Muscle of leg (tissue), 11 donors: Measurements from ENCODE around the gene CDK17. TPM values are rescaled to one million over a fixed set of nuclear protein-coding genes. Genes with fewer than 3 reads are reported as not detected.
"Not testable (repeated sequence)": the region's sequence is repeated elsewhere in the genome, so short reads cannot be mapped to it uniquely, and the experiment has no call there.

Source experiments
- DNase-seq: peaks from one replicate; pipeline ENCODE4 v3.0.0; 2013
- H3K27ac ChIP-seq: one replicate; pipeline ENCODE4 v1.5.1; 2013; ENCODE audit warnings: mild to moderate bottlenecking, low read length, control low read depth
- H3K27me3 ChIP-seq: one replicate; pipeline ENCODE4 v1.6.1; 2013; ENCODE audit warnings: low read length; ENCODE audit not compliant: control insufficient read depth, insufficient read depth
- H3K36me3 ChIP-seq: one replicate; pipeline ENCODE4 v1.6.1; 2013; ENCODE audit warnings: low read length; ENCODE audit not compliant: control insufficient read depth, insufficient read depth
- H3K4me1 ChIP-seq: one replicate; pipeline ENCODE4 v1.6.1; 2013; ENCODE audit warnings: low read length; ENCODE audit not compliant: control insufficient read depth, insufficient read depth
- H3K4me3 ChIP-seq: one replicate; pipeline ENCODE4 v1.5.1; 2013; ENCODE audit warnings: low read length, control low read depth
- H3K9me3 ChIP-seq: replicated peaks from 2 replicates; pipeline ENCODE4 v1.6.1; 2013; ENCODE audit warnings: low read depth, low read length; ENCODE audit not compliant: control insufficient read depth
- WGBS: methylation state at CpG from one replicate; pipeline ENCODE4 v1.1.5; 2013; ENCODE audit warnings: missing lambda C conversion rate; ENCODE audit not compliant: insufficient coverage; 5-methylcytosine and 5-hydroxymethylcytosine counted together
- polyA plus RNA-seq, 8 donors: library from polyadenylated mRNA; unstranded; fragments of 120-200 nt; gene quantifications; one replicate each; pipeline versions ENCODE4 v1.2.1 to v1.2.3, GENCODE V29; 2013; ENCODE audit warnings: inconsistent platforms in 1 of 8, low replicate concordance in 1 of 8; ENCODE audit not compliant: insufficient read length in 8 of 8, insufficient read depth in 1 of 8
- total RNA-seq: library from RNA; stranded (reverse); fragments of 120-200 nt; gene quantifications from one replicate; pipeline ENCODE4 v1.2.4, GENCODE V29; 2013

The CDK17 gene
- total and polyA plus RNA-seq, 9 donors = 23.4 to 31.0 (median 25.7) TPM

DNA sequence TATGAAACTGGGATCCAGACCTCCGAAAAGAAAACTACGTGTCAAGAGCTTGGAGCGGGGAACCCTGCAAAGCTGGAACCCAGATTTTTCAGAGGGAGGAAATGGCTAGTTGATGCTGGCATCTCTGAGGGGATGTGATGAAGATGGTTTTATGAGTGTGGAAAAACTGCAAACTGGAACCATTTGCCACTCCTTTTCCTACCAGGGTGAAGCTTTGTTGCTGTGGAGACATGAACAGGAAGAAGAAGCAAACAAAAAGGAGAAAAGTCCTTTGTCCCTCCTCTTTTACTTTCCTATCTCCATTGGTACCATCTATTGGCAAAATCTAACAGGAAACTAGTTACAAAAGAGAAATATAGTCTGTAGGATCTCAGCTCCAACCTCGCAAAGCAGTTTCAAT lies 39.2 kb downstream of the CDK17 start:
- Histone ChIP-seq H3K27me3 (no peaks in the 10 kb centered on the region), H3K4me3 (no peak overlapping the region), H3K36me3 (no peaks in the 10 kb centered on the region), H3K27ac (peak overlapping the region; percentile 23), H3K9me3 (no peaks in the 10 kb centered on the region), H3K4me1 (peaks cover 4% of the 10 kb centered on the region)
- 70% methylated on average over 2 of the region's 4 CpGs for WGBS
- DNase-seq = peak; percentile 44

DNA sequence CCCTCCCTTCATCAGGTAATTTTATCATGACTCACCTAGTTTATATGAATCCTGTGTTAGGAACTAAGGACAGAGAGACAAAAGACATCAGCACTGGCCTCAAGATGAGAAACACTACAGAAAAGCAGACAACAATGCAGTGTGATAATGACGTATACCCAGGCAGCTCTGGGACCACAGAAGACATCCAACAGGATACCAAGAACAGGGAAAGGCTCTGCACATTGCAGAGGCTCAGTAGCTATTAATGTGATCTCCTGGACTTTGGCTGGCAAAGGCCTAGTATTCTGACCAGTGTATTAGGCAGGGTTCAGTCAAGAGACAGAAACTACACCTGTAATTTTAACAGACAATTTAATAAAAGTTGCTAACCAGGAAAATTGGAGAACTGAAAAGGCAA lies 39.7 kb downstream of the CDK17 start:
- Histone ChIP-seq H3K4me3 (no peak overlapping the region), H3K27me3 (no peaks in the 10 kb centered on the region), H3K27ac (peak overlapping the region; percentile 23), H3K9me3 (no peaks in the 10 kb centered on the region), H3K4me1 (peaks cover 4% of the 10 kb centered on the region), H3K36me3 (no peaks in the 10 kb centered on the region)
- no peak for DNase-seq
- no CpG with 5 or more reads among the region's 1 CpG for WGBS

DNA sequence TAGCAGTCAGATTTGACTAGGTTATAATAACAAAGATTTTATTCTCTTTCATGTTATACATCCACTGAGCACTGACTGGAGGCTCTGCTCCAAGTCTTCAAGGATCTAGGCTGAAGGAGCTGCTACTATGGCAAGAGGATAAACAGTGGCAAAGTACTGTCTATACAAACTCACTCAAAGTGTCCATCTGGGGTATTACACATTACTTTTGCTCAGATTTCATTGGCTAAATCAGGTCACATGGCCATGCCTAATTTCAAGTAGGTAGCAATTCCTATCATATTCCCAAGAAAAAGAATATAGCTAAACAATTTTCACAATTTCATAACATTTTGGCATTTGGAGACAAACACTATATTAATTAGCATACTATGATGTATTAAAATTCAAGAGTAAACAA lies 40.9 kb downstream of the CDK17 start:
- Histone ChIP-seq H3K27me3 (no peaks in the 10 kb centered on the region), H3K36me3 (no peaks in the 10 kb centered on the region), H3K9me3 (no peaks in the 10 kb centered on the region), H3K27ac (no peak overlapping the region), H3K4me3 (no peak overlapping the region), H3K4me1 (peaks cover 4% of the 10 kb centered on the region)
- DNase-seq = no peak

DNA sequence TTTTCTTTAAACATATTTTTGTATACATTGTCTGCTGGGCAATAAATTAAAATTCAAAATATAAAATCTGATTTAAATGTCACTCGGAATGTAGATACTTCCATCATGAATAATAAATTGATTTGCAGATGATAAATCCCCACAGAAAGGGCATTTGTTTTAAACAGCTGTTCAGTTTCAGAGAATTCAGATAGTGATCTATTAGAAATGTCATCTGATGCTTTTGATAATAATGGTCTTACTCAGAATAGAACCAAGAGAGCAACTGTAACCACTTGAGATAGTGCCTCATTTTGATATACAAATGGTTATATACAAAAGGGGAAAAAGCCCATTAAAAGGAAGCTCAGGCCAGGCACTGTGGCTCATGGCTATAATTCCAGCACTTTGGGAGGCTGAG lies 43.4 kb downstream of the CDK17 start:
- no peak for DNase-seq
- H3K4me1 ChIP-seq = peaks cover 10% of the 10 kb centered on the region
- no peak overlapping the region for H3K27ac ChIP-seq
- no peaks in the 10 kb centered on the region for H3K9me3 ChIP-seq
- no peaks in the 10 kb centered on the region for H3K27me3 ChIP-seq
- whole genome bisulfite sequencing = no CpG with 5 or more reads among the region's 1 CpG
- no peaks in the 10 kb centered on the region for H3K36me3 ChIP-seq
- no peak overlapping the region for H3K4me3 ChIP-seq

DNA sequence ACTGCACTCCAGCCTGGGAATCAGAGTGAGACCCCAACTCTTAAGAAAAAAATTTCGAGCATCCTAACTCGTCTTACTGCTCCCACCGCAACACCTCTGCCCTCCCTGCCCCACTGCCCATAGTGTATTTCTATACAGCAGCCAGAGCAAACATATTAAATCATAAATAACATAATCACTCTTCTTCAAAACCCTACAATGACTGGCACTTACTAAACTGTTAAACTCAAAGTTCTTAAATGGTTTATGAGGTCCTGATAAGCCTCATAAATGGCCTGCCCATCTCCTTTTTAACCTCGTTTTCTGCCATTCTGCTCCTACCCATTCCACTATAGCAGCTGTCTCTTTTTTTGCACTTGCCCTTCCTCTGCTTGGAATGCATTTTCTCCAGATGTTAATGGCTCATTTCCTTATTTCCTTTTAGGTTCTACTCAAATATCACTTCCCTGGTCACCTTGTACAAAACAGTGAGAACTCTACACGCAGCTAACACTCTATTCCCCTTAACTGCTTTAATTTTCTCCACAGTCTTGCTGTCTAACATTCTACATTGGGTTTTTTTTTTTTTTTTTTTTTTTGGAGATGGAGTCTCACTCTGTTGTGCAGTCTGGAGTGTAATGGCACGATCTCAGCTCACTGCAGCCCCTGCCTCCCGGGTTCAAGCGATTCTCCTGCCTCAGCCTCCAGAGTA lies 45.2 kb downstream of the CDK17 start:
- Histone ChIP-seq H3K4me1 (peaks cover 11% of the 10 kb centered on the region), H3K4me3 (no peak overlapping the region), H3K9me3 (no peaks in the 10 kb centered on the region), H3K36me3 (no peaks in the 10 kb centered on the region), H3K27me3 (no peaks in the 10 kb centered on the region), H3K27ac (no peak overlapping the region)
- no peak for DNase-seq
- 83% methylated on average over 5 of the region's 8 CpGs for WGBS

DNA sequence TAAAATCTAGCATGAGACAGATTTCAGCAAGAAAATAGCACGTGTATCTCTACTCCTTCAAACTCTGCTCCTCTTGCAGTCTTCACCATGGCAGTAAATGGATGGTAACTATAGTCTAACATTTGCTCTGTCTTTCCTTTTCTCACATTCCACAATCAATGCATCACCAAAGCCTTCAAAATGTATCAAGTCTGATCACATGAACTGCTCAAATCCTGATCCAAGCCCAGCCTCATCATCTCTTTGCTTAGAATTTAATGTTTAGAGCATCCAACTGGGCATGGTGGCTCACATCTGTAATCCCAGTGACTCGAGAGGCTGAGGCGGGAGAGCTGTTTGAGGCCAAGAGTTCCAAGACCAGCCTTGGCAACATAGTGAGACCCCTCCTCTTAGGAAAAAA lies 45.9 kb downstream of the CDK17 start:
- DNase-seq = peak; percentile 37
- no CpG with 5 or more reads among the region's 3 CpGs for WGBS
- Histone ChIP-seq H3K4me3 (no peak overlapping the region), H3K27me3 (no peaks in the 10 kb centered on the region), H3K27ac (no peak overlapping the region), H3K36me3 (no peaks in the 10 kb centered on the region), H3K4me1 (peaks cover 11% of the 10 kb centered on the region), H3K9me3 (no peaks in the 10 kb centered on the region)

DNA sequence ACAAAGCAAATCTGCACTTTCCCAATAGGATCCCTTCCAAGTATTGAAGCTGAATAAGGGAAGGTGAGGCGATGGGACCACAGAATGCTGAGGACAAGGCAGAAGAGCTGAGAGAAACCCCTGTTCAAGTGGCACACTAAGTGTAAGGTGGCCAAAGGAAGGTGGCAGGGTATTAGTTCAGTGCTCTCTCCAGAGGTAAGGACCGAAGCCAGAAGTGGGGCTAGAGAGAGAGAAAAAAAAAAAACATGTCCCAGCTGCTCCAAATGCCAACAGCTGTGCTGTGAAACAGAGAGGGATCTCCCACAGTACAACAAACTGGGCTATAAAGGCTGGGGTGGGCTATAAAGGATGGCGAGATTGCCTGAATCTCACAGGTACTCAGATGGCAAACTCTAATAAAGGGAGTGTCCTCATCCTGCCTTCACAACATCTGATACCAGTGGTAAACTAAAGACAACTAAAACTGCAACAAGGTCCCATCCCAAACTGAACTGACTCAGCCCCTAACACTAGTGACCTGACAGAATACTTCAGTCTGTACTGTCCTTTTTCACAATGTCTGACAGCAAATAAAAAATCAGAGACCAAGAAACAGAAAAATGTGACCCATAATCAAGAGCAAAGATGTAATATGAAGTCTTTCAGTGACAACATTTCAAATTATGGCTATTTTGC lies 47.9 kb downstream of the CDK17 start:
- Histone ChIP-seq H3K36me3 (no peaks in the 10 kb centered on the region), H3K9me3 (no peaks in the 10 kb centered on the region), H3K4me3 (no peak overlapping the region), H3K4me1 (peaks cover 11% of the 10 kb centered on the region), H3K27ac (peak overlapping the region; percentile 69), H3K27me3 (no peaks in the 10 kb centered on the region)
- 40% methylated on average over 1 of the region's 3 CpGs for WGBS
- peak; percentile 65 for DNase-seq

DNA sequence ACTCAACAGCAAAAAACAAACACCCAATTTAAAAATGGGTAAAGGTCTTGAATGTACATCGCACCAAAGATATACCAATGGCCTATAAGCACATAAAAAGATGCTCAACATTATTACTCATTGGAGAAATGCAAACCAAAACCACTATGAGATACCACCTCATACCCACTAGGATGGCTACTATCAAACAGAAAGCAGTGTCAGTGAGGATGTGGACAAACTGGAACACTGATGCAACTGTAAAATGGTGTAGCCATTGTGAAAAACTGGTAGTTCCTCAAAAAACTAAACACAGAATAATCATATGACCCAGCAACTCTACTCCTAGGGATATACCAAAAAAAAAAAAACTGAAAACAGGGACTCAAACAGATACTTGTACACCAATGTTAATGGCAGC lies 49.3 kb downstream of the CDK17 start:
- Histone ChIP-seq H3K4me1 (peaks cover 7% of the 10 kb centered on the region), H3K27me3 (no peaks in the 10 kb centered on the region), H3K27ac (no peak overlapping the region), H3K4me3 (no peak overlapping the region), H3K9me3 (no peaks in the 10 kb centered on the region), H3K36me3 (no peaks in the 10 kb centered on the region)
- WGBS = no CpG with 5 or more reads among the region's 1 CpG
- no peak for DNase-seq

DNA sequence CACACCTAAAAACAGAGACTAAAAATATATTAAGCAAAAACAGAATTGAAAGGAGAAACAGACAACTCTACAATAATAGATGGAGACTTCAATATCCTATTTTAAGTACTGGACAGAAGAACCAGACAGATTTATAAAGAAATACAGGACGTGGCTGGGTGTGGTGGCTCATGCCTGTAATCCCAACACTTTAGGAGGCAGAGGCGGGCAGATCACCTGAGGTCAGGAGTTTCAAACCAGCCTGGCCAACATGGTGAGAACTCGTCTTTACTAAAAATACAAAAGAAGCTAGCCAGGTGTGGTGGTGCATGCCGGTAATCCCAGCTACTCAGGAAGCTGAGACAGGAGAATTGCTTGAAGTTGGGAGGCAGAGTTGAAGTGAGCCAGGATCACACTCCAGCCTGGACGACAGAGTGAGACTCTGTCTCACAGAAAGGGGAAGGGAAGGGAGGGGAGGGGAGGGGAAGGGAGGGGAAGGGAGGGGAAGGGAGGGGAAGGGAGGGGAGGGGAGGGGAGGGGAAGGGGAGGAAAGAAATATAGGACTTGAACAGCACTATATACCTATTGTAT lies 53.0 kb downstream of the CDK17 start:
- DNase-seq = no peak
- H3K36me3 ChIP-seq = peaks cover 3% of the 10 kb centered on the region
- H3K4me1 ChIP-seq = peaks cover 5% of the 10 kb centered on the region
- 90% methylated on average over 2 of the region's 5 CpGs for WGBS
- no peak overlapping the region for H3K4me3 ChIP-seq
- H3K27me3 ChIP-seq = no peaks in the 10 kb centered on the region
- H3K9me3 ChIP-seq = peaks cover 22% of the 10 kb centered on the region
- peak overlapping the region; percentile 7 for H3K27ac ChIP-seq

DNA sequence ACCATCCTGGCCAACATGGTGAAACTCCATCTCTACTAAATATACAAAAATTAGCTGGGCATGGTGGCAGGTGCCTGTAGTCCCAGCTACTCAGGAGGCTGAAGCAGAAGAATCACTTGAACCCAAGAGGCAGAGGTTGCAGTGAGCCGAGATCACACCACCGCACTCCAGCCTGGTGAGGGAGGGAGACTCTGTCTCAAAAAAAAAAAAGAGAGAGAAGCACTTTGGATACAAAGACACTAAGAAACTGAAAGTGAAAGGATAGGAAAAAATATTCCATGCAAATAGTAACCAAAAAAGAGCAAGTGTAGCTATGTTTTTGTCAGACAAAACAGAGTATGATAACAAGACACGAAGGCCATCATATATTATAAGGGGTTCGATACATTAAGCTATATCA lies 53.5 kb downstream of the CDK17 start:
- not testable (repeated sequence) for H3K27me3 ChIP-seq, H3K4me1 ChIP-seq, H3K4me3 ChIP-seq, H3K36me3 ChIP-seq, H3K27ac ChIP-seq, DNase-seq
- peaks cover 22% of the 10 kb centered on the region for H3K9me3 ChIP-seq
- 100% methylated on average over 2 of the region's 4 CpGs for WGBS
